Measurements from ENCODE around the gene CRYGB.
"Not testable (repeated sequence)": the region's sequence is repeated elsewhere in the genome, so short reads cannot be mapped to it uniquely, and the experiment has no call there.

The CRYGB gene

GRCh38 chr2:208129744-208130711 lies 15.9 kb downstream of the CRYGB start, which contains the start of gene CRYGC:
Gene CRYGC, minus strand, starts transcription at chr2:208129828. Its CDS starts 36 bp downstream, at chr2:208129792.
- no peak within 1 kb of the TSS for H3K4me3 ChIP-seq (ENCODE audit: low read depth, low read length)
- no peak for DNase-seq (ENCODE audit: low read depth)
- TF ChIP-seq CTCF (IDR thresholded peaks at IDR 0.05; ENCODE audit: insufficient read depth, low read depth, low read length, missing control alignments) = no peak

- H3K4me3 ChIP-seq (ENCODE audit: low read depth, low read length) = no peak overlapping the region
- DNase-seq (ENCODE audit: low read depth) = no peak
- no peak for TF ChIP-seq CTCF (IDR thresholded peaks at IDR 0.05; ENCODE audit: insufficient read depth, low read depth, low read length, missing control alignments)
These were observed 17.8 kb downstream of the CRYGB start for GRCh38 chr2:208128136-208128535.

- no peak for TF ChIP-seq CTCF (IDR thresholded peaks at IDR 0.05; ENCODE audit: insufficient read depth, low read depth, low read length, missing control alignments)
- DNase-seq (ENCODE audit: low read depth) = no peak
- H3K4me3 ChIP-seq (ENCODE audit: low read depth, low read length) = no peak overlapping the region
These were observed 18.9 kb downstream of the CRYGB start for GRCh38 chr2:208127090-208127489.

GRCh38 chr2:208125251-208125650 lies 20.7 kb downstream of the CRYGB start:
- no peak for DNase-seq (ENCODE audit: low read depth)
- no peak overlapping the region for H3K4me3 ChIP-seq (ENCODE audit: low read depth, low read length)
- no peak for TF ChIP-seq CTCF (IDR thresholded peaks at IDR 0.05; ENCODE audit: insufficient read depth, low read depth, low read length, missing control alignments)

GRCh38 chr2:208124013-208124715 lies 21.8 kb downstream of the CRYGB start, which contains the start of gene CRYGD:
Gene CRYGD, minus strand, starts transcription at chr2:208124524. Its CDS starts 51 bp downstream, at chr2:208124473.
- DNase-seq (ENCODE audit: low read depth); H3K4me3 ChIP-seq (ENCODE audit: low read depth, low read length): not testable (repeated sequence)

GRCh38 chr2:208122248-208122647 lies 23.7 kb downstream of the CRYGB start:
- DNase-seq (ENCODE audit: low read depth) = no peak
- no peak overlapping the region for H3K4me3 ChIP-seq (ENCODE audit: low read depth, low read length)
- TF ChIP-seq CTCF (IDR thresholded peaks at IDR 0.05; ENCODE audit: insufficient read depth, low read depth, low read length, missing control alignments) = no peak

- DNase-seq (ENCODE audit: low read depth) = no peak
- TF ChIP-seq CTCF (IDR thresholded peaks at IDR 0.05; ENCODE audit: insufficient read depth, low read depth, low read length, missing control alignments) = no peak
- no peak overlapping the region for H3K4me3 ChIP-seq (ENCODE audit: low read depth, low read length)
These were observed 27.0 kb downstream of the CRYGB start for GRCh38 chr2:208118918-208119317.

- H3K4me3 ChIP-seq (ENCODE audit: low read depth, low read length); DNase-seq (ENCODE audit: low read depth): not testable (repeated sequence)
These were observed 28.6 kb downstream of the CRYGB start for GRCh38 chr2:208117390-208117789.
